Measurements from ENCODE around the gene COMT.
"Not testable (repeated sequence)": the region's sequence is repeated elsewhere in the genome, so short reads cannot be mapped to it uniquely, and the experiment has no call there.

The COMT gene

GRCh38 chr22:19907902-19908301 is 33.7 kb upstream of the COMT start:
- not testable (repeated sequence) for DNase-seq (ENCODE audit: low read depth in 2 of 2)

GRCh38 chr22:19909350-19910179 is 32.0 kb upstream of the COMT start:
- DNase-seq (ENCODE audit: low read depth in 2 of 2), result peak; percentile 66 to 74

- no peak for DNase-seq (ENCODE audit: low read depth in 2 of 2)
Observed at GRCh38 chr22:19910180-19910744, 31.3 kb upstream of the COMT start.

GRCh38 chr22:19911540-19912270 is 29.9 kb upstream of the COMT start:
- DNase-seq (ENCODE audit: low read depth in 2 of 2), result no peak

GRCh38 chr22:19912271-19912999 is 29.1 kb upstream of the COMT start:
- DNase-seq (ENCODE audit: low read depth in 2 of 2), result no peak

GRCh38 chr22:19913337-19913936 is 28.1 kb upstream of the COMT start:
- no peak for DNase-seq (ENCODE audit: low read depth in 2 of 2)

- no peak for DNase-seq (ENCODE audit: low read depth in 2 of 2)
Observed at GRCh38 chr22:19914201-19914943, 27.2 kb upstream of the COMT start.

GRCh38 chr22:19915287-19915954 is 26.2 kb upstream of the COMT start:
- no peak for DNase-seq (ENCODE audit: low read depth in 2 of 2)

GRCh38 chr22:19916006-19916405 is 25.6 kb upstream of the COMT start:
- DNase-seq (ENCODE audit: low read depth in 2 of 2), result no peak

GRCh38 chr22:19916941-19917340 is 24.6 kb upstream of the COMT start:
- DNase-seq (ENCODE audit: low read depth in 2 of 2), result no peak

GRCh38 chr22:19917389-19918138 is 24.0 kb upstream of the COMT start:
- DNase-seq (ENCODE audit: low read depth in 2 of 2), result no peak

GRCh38 chr22:19918332-19919106 is 23.1 kb upstream of the COMT start:
- no peak for DNase-seq (ENCODE audit: low read depth in 2 of 2)

GRCh38 chr22:19919701-19920363 is 21.7 kb upstream of the COMT start:
- DNase-seq (ENCODE audit: low read depth in 2 of 2), result no peak

GRCh38 chr22:19921544-19922081 is 20.0 kb upstream of the COMT start:
- no peak for DNase-seq (ENCODE audit: low read depth in 2 of 2)

- DNase-seq (ENCODE audit: low read depth in 2 of 2), result no peak
Observed at GRCh38 chr22:19923914-19924513, 17.6 kb upstream of the COMT start.

- DNase-seq (ENCODE audit: low read depth in 2 of 2), result not testable (repeated sequence)
Observed at GRCh38 chr22:19926028-19926427, 15.5 kb upstream of the COMT start.

- no peak for DNase-seq (ENCODE audit: low read depth in 2 of 2)
Observed at GRCh38 chr22:19927696-19928095, 13.9 kb upstream of the COMT start.

- DNase-seq (ENCODE audit: low read depth in 2 of 2), result no peak
Observed at GRCh38 chr22:19928207-19928606, 13.4 kb upstream of the COMT start.

Data from stimulated activated CD4-positive, alpha-beta T cell treated with anti-CD3 and anti-CD28 coated beads, Interleukin-1b, Interleukin-23, amount 100 ng/mL, for 1 hour (primary cell).